Smooth muscle cell (in vitro differentiated cells): ENCODE measurements around the gene RBM44. TPM values are rescaled to one million over a fixed set of nuclear protein-coding genes. Genes with fewer than 3 reads are reported as not detected.

Experiments
- DNase-seq: peaks from one replicate; lab custom pipeline; 2025; ENCODE audit not compliant: unreplicated experiment; lab: John Stamatoyannopoulos, UW
- H2AFZ ChIP-seq: fragments of 200-600 bp; sonication (generic); 2 replicates; pipeline ENCODE4 v1.6.0; 2016; ENCODE audit warnings: antibody characterized with exemption, low read depth, mild to moderate bottlenecking
- H3F3A ChIP-seq: fragments of 200-600 bp; sonication (generic); 2 replicates; pipeline ENCODE4 v1.6.0; 2017; ENCODE audit warnings: antibody characterized with exemption, low read depth
- H3K27ac ChIP-seq: fragments of 200-600 bp; sonication (generic); 2 replicates; pipeline ENCODE4 v1.5.1; 2016; ENCODE audit warnings: low read depth, mild to moderate bottlenecking
- H3K27me3 ChIP-seq: fragments of 200-600 bp; sonication (generic); 2 replicates; pipeline ENCODE4 v1.6.1; 2016; ENCODE audit warnings: low read depth, mild to moderate bottlenecking
- H3K36me3 ChIP-seq: fragments of 200-600 bp; sonication (generic); 2 replicates; pipeline ENCODE4 v1.5.1; 2016; ENCODE audit warnings: low read depth
- H3K4me1 ChIP-seq: fragments of 200-600 bp; sonication (generic); 2 replicates; pipeline ENCODE4 v1.5.1; 2016; ENCODE audit warnings: low read depth
- H3K4me2 ChIP-seq: fragments of 200-600 bp; sonication (generic); 2 replicates; pipeline ENCODE4 v1.6.0; 2016; ENCODE audit warnings: mild to moderate bottlenecking
- H3K4me3 ChIP-seq: fragments of 200-600 bp; sonication (generic); 2 replicates; pipeline ENCODE4 v1.5.1; 2016; ENCODE audit warnings: mild to moderate bottlenecking
- H3K79me2 ChIP-seq: fragments of 200-600 bp; sonication (generic); 2 replicates; pipeline ENCODE4 v1.6.0; 2016; ENCODE audit warnings: low read depth, mild to moderate bottlenecking
- H3K9ac ChIP-seq: fragments of 200-600 bp; sonication (generic); 2 replicates; pipeline ENCODE4 v1.6.0; 2016; ENCODE audit warnings: low read depth
- H3K9me3 ChIP-seq: fragments of 200-600 bp; sonication (generic); replicated peaks from 2 replicates; pipeline ENCODE4 v1.5.1; 2016; ENCODE audit warnings: low read depth
- H4K20me1 ChIP-seq: fragments of 200-600 bp; sonication (generic); 2 replicates; pipeline ENCODE4 v1.6.0; 2016; ENCODE audit warnings: low read depth
- WGBS: methylation state at CpG from one replicate; pipeline ENCODE4 v1.1.7; 2016; ENCODE audit warnings: low lambda C conversion rate; 5-methylcytosine and 5-hydroxymethylcytosine counted together
- polyA plus RNA-seq: library from polyadenylated mRNA; unstranded; fragments of >200 nt; fragmentation: Nextera tagmentation; extraction: Ambion mirVana; gene quantifications from 2 replicates; pipeline ENCODE4 v1.2.1, GENCODE V29; 2016
- total RNA-seq: library from RNA; depleted of rRNA; stranded (reverse); fragments of >200 nt; gene quantifications from 2 replicates; pipeline ENCODE4 v1.2.3, GENCODE V29; 2014
- TF ChIP-seq, protein P1 (sequence below): fragments of 200-600 bp; sonication (generic); IDR thresholded peaks from 2 replicates; pipeline ENCODE4 v1.5.1; 2017; ENCODE audit warnings: borderline replicate concordance, mild to moderate bottlenecking, antibody characterized with exemption; ENCODE audit not compliant: insufficient read depth, poor library complexity, severe bottlenecking

RBM44 gene
- total and polyA plus RNA-seq, 2 experiments from 2014 or later = 0.15 to 1.2 TPM

DNA sequence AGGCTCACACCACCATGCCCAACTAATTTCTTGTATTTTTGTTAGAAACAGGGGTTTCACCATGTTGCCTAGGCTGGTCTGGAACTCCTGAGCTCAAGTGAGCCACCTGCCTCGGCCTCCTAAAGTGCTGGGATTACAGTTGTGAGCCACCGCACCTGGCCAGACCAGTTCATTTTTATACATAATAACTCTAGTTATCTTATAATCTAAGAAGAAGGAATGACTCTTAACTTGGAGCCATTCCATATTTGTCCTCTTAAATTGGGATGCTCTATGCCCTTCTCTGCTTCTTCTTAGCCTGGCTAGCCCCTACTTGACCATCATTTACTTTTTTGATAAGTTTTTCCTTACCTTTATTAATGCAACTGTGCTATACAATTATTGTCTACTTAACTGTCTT is 2.9 kb downstream of the RBM44 start:
- H3F3A ChIP-seq = no peaks in the 10 kb centered on the region
- no peaks in the 10 kb centered on the region for H3K4me1 ChIP-seq
- no peaks in the 10 kb centered on the region for H3K79me2 ChIP-seq
- DNase-seq = no peak
- no peaks in the 10 kb centered on the region for H3K36me3 ChIP-seq
- no peak overlapping the region for H3K9ac ChIP-seq
- H3K27ac ChIP-seq = no peak overlapping the region
- WGBS = 95% methylated on average over 2 of the region's 2 CpGs
- no peak overlapping the region for H3K4me3 ChIP-seq
- no peak overlapping the region for H3K4me2 ChIP-seq
- H3K9me3 ChIP-seq = no peaks in the 10 kb centered on the region
- TF ChIP-seq, protein P1, sequence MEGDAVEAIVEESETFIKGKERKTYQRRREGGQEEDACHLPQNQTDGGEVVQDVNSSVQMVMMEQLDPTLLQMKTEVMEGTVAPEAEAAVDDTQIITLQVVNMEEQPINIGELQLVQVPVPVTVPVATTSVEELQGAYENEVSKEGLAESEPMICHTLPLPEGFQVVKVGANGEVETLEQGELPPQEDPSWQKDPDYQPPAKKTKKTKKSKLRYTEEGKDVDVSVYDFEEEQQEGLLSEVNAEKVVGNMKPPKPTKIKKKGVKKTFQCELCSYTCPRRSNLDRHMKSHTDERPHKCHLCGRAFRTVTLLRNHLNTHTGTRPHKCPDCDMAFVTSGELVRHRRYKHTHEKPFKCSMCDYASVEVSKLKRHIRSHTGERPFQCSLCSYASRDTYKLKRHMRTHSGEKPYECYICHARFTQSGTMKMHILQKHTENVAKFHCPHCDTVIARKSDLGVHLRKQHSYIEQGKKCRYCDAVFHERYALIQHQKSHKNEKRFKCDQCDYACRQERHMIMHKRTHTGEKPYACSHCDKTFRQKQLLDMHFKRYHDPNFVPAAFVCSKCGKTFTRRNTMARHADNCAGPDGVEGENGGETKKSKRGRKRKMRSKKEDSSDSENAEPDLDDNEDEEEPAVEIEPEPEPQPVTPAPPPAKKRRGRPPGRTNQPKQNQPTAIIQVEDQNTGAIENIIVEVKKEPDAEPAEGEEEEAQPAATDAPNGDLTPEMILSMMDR = no peak
- H4K20me1 ChIP-seq = no peaks in the 10 kb centered on the region
- no peaks in the 10 kb centered on the region for H3K27me3 ChIP-seq
- H2AFZ ChIP-seq = no peak overlapping the region

DNA sequence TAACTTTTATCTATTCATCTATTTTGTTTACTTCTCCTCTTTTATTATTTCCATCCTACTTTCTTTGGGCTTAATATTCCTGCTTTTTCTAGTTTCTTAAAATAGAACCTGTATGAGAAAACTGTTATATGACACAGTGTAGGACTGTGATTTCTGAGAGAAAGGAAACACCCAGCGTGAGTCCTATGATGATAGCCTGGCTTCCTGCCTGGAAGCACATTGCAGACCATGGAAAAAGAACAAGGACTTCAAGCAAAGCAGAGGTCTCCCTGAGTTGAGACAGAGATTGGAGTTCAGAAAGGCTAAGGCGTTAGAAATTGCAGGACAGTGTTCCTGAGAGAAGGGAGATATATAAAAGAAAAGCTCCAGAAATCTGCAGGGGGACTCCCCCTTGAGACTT is 7.8 kb downstream of the RBM44 start:
- Histone ChIP-seq H3K79me2 (no peaks in the 10 kb centered on the region), H3K4me2 (no peak overlapping the region), H3K9me3 (no peaks in the 10 kb centered on the region), H3K9ac (no peak overlapping the region), H3K4me1 (no peaks in the 10 kb centered on the region), H3K4me3 (no peak overlapping the region), H3K27me3 (peaks cover 27% of the 10 kb centered on the region), H3F3A (no peaks in the 10 kb centered on the region), H4K20me1 (no peaks in the 10 kb centered on the region), H2AFZ (no peak overlapping the region), H3K27ac (no peak overlapping the region), H3K36me3 (no peaks in the 10 kb centered on the region)
- TF ChIP-seq, protein P1 = no peak
- WGBS = 70% methylated on average over 2 of the region's 2 CpGs
- DNase-seq = no peak

DNA sequence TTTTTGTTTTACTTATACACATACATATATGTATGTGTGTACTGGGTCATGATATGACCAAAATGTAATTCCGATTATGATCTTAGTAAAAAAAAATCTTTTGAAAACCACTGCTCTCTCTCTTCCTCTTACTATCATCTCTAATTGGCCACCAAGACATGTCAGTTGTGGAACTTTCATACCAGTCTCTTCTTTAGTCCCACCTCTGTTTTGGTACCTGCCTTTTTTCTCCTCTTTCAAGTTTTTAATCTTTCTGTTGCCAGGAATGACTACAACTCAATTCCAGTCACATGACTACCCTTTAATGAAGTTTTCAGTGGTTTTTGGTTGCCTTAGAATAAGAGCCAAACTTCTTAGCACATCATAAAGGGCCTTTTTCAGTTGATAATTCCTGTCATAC is 17.1 kb downstream of the RBM44 start:
- WGBS = 85% methylated on average over 1 of the region's 1 CpG
- TF ChIP-seq, protein P1 = no peak
- Histone ChIP-seq H3K4me2 (no peak overlapping the region), H3F3A (no peaks in the 10 kb centered on the region), H3K4me1 (no peaks in the 10 kb centered on the region), H3K27ac (no peak overlapping the region), H2AFZ (no peak overlapping the region), H3K36me3 (no peaks in the 10 kb centered on the region), H3K9ac (no peak overlapping the region), H3K9me3 (no peaks in the 10 kb centered on the region), H3K79me2 (no peaks in the 10 kb centered on the region), H4K20me1 (no peaks in the 10 kb centered on the region), H3K27me3 (peaks cover 56% of the 10 kb centered on the region), H3K4me3 (no peak overlapping the region)
- DNase-seq = no peak

DNA sequence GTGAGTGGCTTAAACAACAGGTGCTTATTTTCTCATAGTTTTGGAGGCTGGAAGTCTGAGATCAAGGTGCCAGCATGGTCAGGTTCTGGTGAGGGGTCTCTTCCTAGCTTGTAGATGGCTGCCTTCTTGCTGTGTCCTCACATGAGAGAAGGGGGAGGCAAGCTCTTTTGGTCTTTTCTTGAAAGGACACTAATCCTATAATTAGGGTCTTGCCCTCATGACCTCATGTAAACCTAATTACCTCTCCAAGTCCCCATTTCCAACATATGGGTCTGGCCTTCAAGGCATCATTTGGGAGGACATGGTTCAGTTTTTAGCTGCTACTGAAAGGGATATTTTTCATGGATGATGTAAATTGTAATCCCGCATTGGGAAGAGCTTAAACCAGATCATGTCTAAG is 18.0 kb downstream of the RBM44 start:
- Histone ChIP-seq H3K4me3 (no peak overlapping the region), H3F3A (no peaks in the 10 kb centered on the region), H3K4me1 (no peaks in the 10 kb centered on the region), H2AFZ (no peak overlapping the region), H3K27ac (no peak overlapping the region), H3K9me3 (no peaks in the 10 kb centered on the region), H3K9ac (no peak overlapping the region), H3K79me2 (no peaks in the 10 kb centered on the region), H3K36me3 (no peaks in the 10 kb centered on the region), H3K27me3 (peaks cover 47% of the 10 kb centered on the region), H3K4me2 (no peak overlapping the region), H4K20me1 (no peaks in the 10 kb centered on the region)
- no peak for DNase-seq
- TF ChIP-seq, protein P1 = no peak
- 95% methylated on average over 1 of the region's 1 CpG for WGBS
